Left forelimb (tissue), 1 donor: ENCODE measurements around the gene SLC19A2.
A peak's percentile ranks its signal among the peaks of the same experiment; 100 is the strongest.
"Not testable (repeated sequence)": the region's sequence is repeated elsewhere in the genome, so short reads cannot be mapped to it uniquely, and the experiment has no call there.

Source experiments
- DNase-seq: peaks from one replicate; pipeline ENCODE4 v3.0.0-alpha.2; 2018; ENCODE audit warnings: low spot score

The SLC19A2 gene, protein sequence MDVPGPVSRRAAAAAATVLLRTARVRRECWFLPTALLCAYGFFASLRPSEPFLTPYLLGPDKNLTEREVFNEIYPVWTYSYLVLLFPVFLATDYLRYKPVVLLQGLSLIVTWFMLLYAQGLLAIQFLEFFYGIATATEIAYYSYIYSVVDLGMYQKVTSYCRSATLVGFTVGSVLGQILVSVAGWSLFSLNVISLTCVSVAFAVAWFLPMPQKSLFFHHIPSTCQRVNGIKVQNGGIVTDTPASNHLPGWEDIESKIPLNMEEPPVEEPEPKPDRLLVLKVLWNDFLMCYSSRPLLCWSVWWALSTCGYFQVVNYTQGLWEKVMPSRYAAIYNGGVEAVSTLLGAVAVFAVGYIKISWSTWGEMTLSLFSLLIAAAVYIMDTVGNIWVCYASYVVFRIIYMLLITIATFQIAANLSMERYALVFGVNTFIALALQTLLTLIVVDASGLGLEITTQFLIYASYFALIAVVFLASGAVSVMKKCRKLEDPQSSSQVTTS

DNA sequence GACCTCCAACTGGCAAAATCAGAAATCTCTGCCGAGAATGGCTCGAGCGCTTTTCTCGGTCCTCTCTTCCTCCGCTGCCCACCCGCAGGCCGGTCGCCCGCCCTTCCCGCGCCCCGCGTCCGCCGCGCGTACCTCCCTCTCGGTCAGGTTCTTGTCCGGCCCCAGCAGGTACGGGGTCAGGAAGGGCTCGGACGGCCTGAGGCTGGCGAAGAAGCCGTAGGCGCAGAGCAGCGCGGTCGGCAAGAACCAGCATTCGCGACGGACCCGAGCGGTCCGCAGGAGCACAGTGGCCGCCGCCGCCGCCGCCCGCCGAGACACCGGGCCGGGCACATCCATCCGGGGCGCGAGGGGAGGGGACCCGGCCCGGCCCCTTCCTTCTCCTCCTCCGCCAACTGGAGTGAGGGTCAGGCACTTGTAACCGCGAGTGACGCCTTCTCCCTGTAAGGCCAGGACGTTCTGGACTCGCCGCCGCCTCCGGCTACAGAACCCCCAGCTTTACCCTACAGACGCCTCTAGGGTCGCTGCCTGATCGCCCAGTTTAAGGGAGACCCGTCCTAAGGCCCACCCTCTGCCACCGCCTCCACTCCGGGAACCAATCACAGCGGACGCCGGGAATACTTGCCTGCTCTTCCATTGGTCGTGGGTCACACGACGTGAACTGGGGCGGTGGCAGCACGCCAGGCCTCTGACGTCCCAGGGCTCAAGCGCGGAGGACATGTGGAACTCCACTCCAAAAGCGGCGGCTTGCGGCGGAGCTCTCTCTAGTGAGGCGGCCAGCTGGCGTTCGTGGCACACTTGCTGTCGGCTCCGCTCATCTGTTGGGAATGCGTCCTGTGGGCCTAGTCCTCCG, at the start of gene SLC19A2:
SLC19A2 (minus strand) TSS at position 514 of the 850 bp plus-strand sequence; CDS start at position 336, 178 bp downstream.
- DNase-seq = peak; percentile 99

DNA sequence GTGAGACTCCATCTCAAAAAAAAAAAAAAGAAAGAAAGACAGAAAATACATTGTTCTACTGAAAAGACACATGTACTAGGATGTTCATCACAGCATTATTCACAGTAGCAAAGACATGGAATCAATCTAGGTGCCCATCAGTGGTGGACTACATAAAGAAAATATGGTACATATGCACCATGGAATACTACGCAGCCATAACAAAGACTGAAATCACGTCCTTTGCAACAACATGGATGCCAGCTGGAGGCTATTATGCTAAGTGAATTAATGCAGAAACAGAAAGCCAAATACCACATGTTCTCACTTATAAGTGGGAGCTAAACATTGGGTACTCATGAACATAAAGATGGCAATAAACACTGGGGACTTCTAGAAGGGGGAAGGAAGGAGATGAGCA, 48.9 kb upstream of the SLC19A2 start:
- no peak for DNase-seq

GRCh38 chr1:169533528-169534190, 47.9 kb upstream of the SLC19A2 start:
- not testable (repeated sequence) for DNase-seq

- no peak for DNase-seq
These were observed 44.7 kb upstream of the SLC19A2 start for GRCh38 chr1:169530448-169530847.

DNA sequence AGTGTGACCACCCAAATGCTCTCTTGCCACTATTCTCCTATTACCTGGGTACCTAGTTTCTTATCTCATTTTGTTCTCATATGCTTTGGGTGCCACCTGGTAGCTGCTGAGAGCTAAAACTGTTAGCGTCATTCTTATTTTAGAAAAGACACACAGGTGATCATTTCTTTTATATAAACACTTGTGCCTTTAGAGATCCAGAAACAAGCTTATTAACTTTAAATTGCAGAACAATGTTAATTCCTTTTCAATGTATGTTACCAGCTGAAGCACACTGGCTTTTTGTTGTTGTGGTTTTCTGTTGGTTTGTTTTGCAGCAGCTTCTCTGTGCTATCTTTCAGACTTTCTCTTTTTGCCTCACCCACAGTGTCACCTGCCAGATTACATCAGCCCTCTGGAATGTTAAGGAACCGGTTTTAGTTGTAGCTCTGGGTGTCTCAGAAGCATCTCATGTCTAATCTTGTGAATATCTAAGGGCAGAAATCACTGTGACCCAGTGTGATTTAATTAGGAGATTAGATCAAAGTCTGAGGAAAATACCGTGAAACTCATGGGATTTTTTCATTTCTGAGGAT, 43.4 kb upstream of the SLC19A2 start:
- no peak for DNase-seq

- no peak for DNase-seq
These were observed 42.7 kb upstream of the SLC19A2 start for GRCh38 chr1:169528215-169529067.

GRCh38 chr1:169527451-169528214, 41.9 kb upstream of the SLC19A2 start:
- no peak for DNase-seq

- no peak for DNase-seq
These were observed 41.3 kb upstream of the SLC19A2 start for GRCh38 chr1:169527001-169527400.

- DNase-seq = no peak
These were observed 40.5 kb upstream of the SLC19A2 start for GRCh38 chr1:169526120-169526832.

- no peak for DNase-seq
These were observed 39.6 kb upstream of the SLC19A2 start for GRCh38 chr1:169525391-169525790.

DNA sequence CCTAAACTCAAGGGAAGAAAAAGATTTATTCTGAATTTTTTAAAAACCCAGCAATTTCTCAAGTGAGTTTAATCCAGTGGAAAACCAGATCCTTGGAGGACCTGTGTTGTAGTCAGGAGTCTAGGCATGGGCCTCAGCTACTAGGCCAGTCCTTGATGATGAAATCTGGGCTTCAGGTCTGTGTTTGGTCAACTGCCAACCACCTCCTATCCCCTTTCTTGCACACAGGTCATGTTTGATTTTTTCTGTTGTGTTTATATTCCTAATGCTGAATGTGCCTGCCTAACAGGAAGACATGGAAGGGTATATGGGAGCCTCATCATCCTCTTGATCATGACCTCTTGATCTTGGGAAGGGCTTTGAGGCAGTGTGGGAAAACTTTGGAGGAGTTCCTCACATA, 38.2 kb upstream of the SLC19A2 start:
- no peak for DNase-seq

GRCh38 chr1:169521226-169521625, 35.5 kb upstream of the SLC19A2 start:
- DNase-seq = no peak

GRCh38 chr1:169517558-169518186, 31.9 kb upstream of the SLC19A2 start:
- no peak for DNase-seq

GRCh38 chr1:169515641-169516040, 29.9 kb upstream of the SLC19A2 start:
- DNase-seq = no peak

DNA sequence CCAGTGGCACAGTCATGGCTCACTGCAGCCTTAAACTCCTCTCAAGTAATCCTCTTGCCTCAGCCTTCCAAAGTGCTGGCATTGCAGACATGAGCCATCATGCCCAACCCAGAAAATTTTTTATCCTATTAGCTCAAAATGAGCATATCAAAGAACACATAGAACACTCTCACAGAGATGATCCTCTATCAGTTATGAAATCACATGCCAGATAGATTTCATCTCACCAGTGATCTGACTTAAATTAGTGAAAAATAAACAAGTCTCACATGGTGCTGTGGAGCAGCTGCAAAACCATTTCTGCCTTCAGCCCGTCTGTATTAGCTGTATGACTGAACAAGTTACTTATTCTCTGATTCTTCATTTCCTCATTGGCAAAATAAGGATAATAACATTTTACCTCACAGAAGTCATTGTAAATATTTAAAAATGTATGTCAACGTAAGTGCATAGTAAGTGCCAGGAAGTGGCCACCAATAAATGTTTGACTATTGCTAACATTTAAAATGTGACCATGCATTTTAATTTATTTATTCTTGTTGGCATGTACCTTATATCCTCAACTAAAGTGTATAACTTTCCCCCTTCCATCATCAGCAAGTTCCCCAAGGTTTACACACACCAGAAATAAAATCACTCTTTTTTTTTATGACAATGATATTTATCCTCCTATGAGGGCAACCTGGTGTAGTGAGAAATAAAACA, 29.0 kb upstream of the SLC19A2 start:
- no peak for DNase-seq

DNA sequence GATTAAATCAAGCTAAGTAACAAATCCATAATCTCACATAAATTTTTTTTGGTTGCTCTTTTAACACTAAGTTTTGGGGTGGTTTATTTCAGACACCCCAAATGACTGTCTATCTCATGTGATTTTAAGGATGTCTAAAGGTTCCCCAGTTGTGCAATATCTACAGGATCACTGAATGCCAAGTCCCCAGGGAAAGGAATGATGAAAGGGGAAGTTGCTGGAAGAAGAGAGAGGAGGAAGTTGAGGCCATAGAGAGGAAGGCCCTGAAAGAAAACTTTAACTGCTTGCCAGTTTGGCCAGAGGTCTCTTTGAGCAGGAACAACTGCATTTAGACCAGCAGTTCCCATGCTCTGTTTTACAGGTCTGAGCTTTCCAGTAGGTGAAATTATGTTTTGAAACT, 27.5 kb upstream of the SLC19A2 start:
- no peak for DNase-seq

DNA sequence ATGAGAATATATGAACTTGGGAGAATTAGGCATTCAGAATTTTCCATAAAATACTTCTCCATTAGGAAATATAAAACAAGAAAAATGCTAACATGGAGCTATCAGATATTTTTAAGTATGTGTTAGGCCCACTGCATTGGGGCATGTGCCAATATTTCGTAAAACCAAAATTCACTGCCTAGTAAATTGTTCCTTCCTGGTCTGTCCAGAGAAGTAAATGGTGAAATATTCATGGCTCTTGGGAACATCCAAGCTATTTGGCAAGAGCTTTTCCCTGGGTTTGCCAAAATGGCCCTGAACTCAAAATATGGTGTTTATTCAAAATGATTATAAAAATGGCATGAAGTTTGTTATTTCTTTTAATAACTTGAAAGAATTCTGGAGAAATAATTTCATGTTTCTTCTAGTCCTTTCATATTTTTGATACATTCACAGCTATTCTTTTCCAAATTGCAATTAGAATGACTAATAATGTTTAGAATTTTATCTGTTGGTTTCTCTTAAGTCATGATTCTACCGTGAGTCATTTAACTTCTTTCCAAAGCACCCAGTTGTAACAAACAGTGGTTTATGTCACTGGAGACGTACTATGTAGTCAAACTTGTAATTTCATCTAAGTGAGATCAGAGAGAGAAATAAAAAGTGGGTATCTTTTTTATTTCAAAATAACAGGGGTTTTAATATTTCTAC, 25.7 kb upstream of the SLC19A2 start:
- DNase-seq = no peak

GRCh38 chr1:169510060-169510459, 24.3 kb upstream of the SLC19A2 start:
- DNase-seq = no peak
